K562 (cell line): ENCODE measurements around the gene POP5. TPM values are rescaled to one million over a fixed set of nuclear protein-coding genes. Genes with fewer than 3 reads are reported as not detected.

Experiments
- ARNT ChIP-seq, 2 experiments: fragments of 450-650 bp; IDR thresholded peaks; 2 replicates each; pipeline ENCODE4 v1.6.1; 2016; ENCODE audit warnings: mild to moderate bottlenecking in 1 of 2
- BCOR ChIP-seq: fragments of 450-650 bp; IDR thresholded peaks from 2 replicates; pipeline ENCODE4 v1.6.1; 2016
- BHLHE40 ChIP-seq: IDR thresholded peaks from 2 replicates; pipeline ENCODE4 v1.6.1; 2011; ENCODE audit warnings: low read length, improper control_type of control experiment
- CBX1 ChIP-seq: sonication (generic); IDR thresholded peaks from 2 replicates; pipeline ENCODE4 v1.6.1; 2016; ENCODE audit warnings: antibody characterized with exemption, low read depth, mild to moderate bottlenecking
- CC2D1A ChIP-seq: fragments of 450-650 bp; IDR thresholded peaks from 2 replicates; pipeline ENCODE4 v1.6.1; 2017; ENCODE audit warnings: mild to moderate bottlenecking
- KDM2B ChIP-seq: fragments of 250-450 bp; sonication (Bioruptor Pico); IDR thresholded peaks from 2 replicates; pipeline ENCODE4 v1.8.0; 2021; ENCODE audit warnings: mild to moderate bottlenecking, moderate library complexity
- KDM5B ChIP-seq: fragments of 200-600 bp; sonication (generic); IDR thresholded peaks from 2 replicates; pipeline ENCODE4 v1.6.1; 2012; ENCODE audit warnings: low read depth, mild to moderate bottlenecking, moderate library complexity, low read length, control low read depth, inconsistent platforms; ENCODE audit not compliant: insufficient replicate concordance
- KLF1 ChIP-seq: fragments of 450-650 bp; IDR thresholded peaks from 2 replicates; pipeline ENCODE4 v1.6.1; 2016; ENCODE audit warnings: missing genetic modification characterization, missing compliant biosample characterization
- NFXL1 ChIP-seq: fragments of 450-650 bp; formaldehyde crosslinking; IDR thresholded peaks from 2 replicates; pipeline ENCODE4 v1.4.0; 2021; ENCODE audit warnings: mild to moderate bottlenecking
- NR4A1 ChIP-seq, 2 experiments: fragments of 250-450 bp in 1 of 2; fragments of 450-650 bp in 1 of 2; sonication (Bioruptor Pico) in 1 of 2; IDR thresholded peaks; 2 replicates each; pipeline versions ENCODE4 v1.4.0 to v1.6.1; 2016 to 2020; ENCODE audit warnings: mild to moderate bottlenecking in 2 of 2, missing compliant biosample characterization in 1 of 2, missing genetic modification characterization in 1 of 2, moderate library complexity in 1 of 2
- PHF20 ChIP-seq: fragments of 450-650 bp; IDR thresholded peaks from 2 replicates; pipeline ENCODE4 v1.6.1; 2018; ENCODE audit not compliant: partially characterized antibody
- PTRF ChIP-seq: fragments of 450-650 bp; IDR thresholded peaks from 2 replicates; pipeline ENCODE4 v1.6.1; 2016; ENCODE audit warnings: mild to moderate bottlenecking, missing genetic modification characterization, missing compliant biosample characterization
- RAD21 ChIP-seq, 2 experiments: fragments of 250-450 bp in 1 of 2; fragments of 450-650 bp in 1 of 2; sonication (Bioruptor Pico) in 1 of 2; formaldehyde crosslinking in 1 of 2; IDR thresholded peaks in 1 of 2; conservative IDR thresholded peaks in 1 of 2; 2 replicates each; pipeline versions ENCODE4 v1.4.0 to v1.8.0; 2020 to 2022; ENCODE audit warnings: mild to moderate bottlenecking in 2 of 2, moderate library complexity in 1 of 2
- RAD51 ChIP-seq: fragments of 450-650 bp; IDR thresholded peaks from 2 replicates; pipeline ENCODE4 v1.7.1; 2016; ENCODE audit warnings: low read depth, mild to moderate bottlenecking, borderline replicate concordance
- RNF2 ChIP-seq: sonication (generic); IDR thresholded peaks from 2 replicates; pipeline ENCODE4 v1.6.1; 2016
- TBL1XR1 ChIP-seq, 2 experiments: IDR thresholded peaks; 2 replicates each; pipeline ENCODE4 v1.6.1; 2012; ENCODE audit warnings: improper control_type of control experiment in 2 of 2, low read length in 2 of 2, mild to moderate bottlenecking in 1 of 2
- YY1 ChIP-seq, 3 experiments: IDR thresholded peaks; 2 replicates each; pipeline ENCODE4 v1.6.1; 2011; ENCODE audit warnings: low read length in 2 of 3, mild to moderate bottlenecking in 2 of 3, moderate library complexity in 2 of 3, borderline replicate concordance in 1 of 3, control low read depth in 1 of 3, low read depth in 1 of 3; ENCODE audit not compliant: insufficient read depth in 3 of 3, insufficient replicate concordance in 2 of 3, control insufficient read depth in 1 of 3, insufficient read length in 1 of 3; ENCODE audit errors: extremely low read depth in 1 of 3
- ZBTB7A ChIP-seq: IDR thresholded peaks from 2 replicates; pipeline ENCODE4 v1.6.1; 2011; ENCODE audit warnings: low read depth, mild to moderate bottlenecking, low read length, moderate library complexity, borderline replicate concordance; ENCODE audit not compliant: control insufficient read depth
- ZC3H8 ChIP-seq: fragments of 450-650 bp; IDR thresholded peaks from 2 replicates; pipeline ENCODE4 v1.6.1; 2017
- ZFP36 ChIP-seq: fragments of 150-350 bp; IDR thresholded peaks from 2 replicates; pipeline ENCODE4 v1.6.1; 2018; ENCODE audit warnings: low read length, low read depth; ENCODE audit not compliant: partially characterized antibody
- ZNF217 ChIP-seq: sonication (generic); formaldehyde crosslinking; IDR thresholded peaks from 2 replicates; pipeline ENCODE4 v1.8.0; 2022; ENCODE audit warnings: mild to moderate bottlenecking, missing genetic modification reagents
- ZNF431 ChIP-seq: sonication (generic); formaldehyde crosslinking; IDR thresholded peaks from 2 replicates; pipeline ENCODE4 v1.8.0; 2022; ENCODE audit warnings: mild to moderate bottlenecking, missing genetic modification reagents
- ZNF57 ChIP-seq: fragments of 450-650 bp; formaldehyde crosslinking; IDR thresholded peaks from 2 replicates; pipeline ENCODE4 v1.4.0; 2020; ENCODE audit warnings: mild to moderate bottlenecking, moderate library complexity
- polyA plus RNA-seq, 8 experiments: library from polyadenylated mRNA; depleted of rRNA in 4 of 8; stranded (reverse) in 5 of 8; unstranded in 3 of 8; fragments of >200 nt; fragmentation: Nextera tagmentation in 2 of 8; fragmentation: Illumina TruSeq in 1 of 8; extraction: Ambion mirVana in 2 of 8; extraction: Trizol in 1 of 8; gene quantifications; 2 replicates each; pipeline versions ENCODE4 v1.2.1 to v1.2.3, GENCODE V29; 2011 to 2014; ENCODE audit warnings: inconsistent platforms in 1 of 8, missing spikeins in 1 of 8
- total RNA-seq, 7 experiments: library from RNA; depleted of rRNA in 6 of 7; stranded (reverse); fragments of >200 nt in 6 of 7; fragmentation: Illumina TruSeq in 2 of 7; extraction: Trizol in 2 of 7; gene quantifications; 2 replicates each; pipeline versions ENCODE4 v1.2.1 to v1.2.3, GENCODE V29; 2011 to 2021; ENCODE audit warnings: low replicate concordance in 1 of 7
- TF ChIP-seq, protein P1 (sequence below): fragments of 450-650 bp; IDR thresholded peaks from 2 replicates; pipeline ENCODE4 v1.6.1; 2017; ENCODE audit warnings: mild to moderate bottlenecking, moderate library complexity
- TF ChIP-seq, protein P2 (sequence below): sonication (generic); formaldehyde crosslinking; IDR thresholded peaks from 2 replicates; pipeline ENCODE4 v1.8.0; 2022; ENCODE audit warnings: missing genetic modification reagents, mild to moderate bottlenecking, moderate library complexity, borderline replicate concordance
- TF ChIP-seq, protein P3 (sequence below): sonication (generic); formaldehyde crosslinking; IDR thresholded peaks from 2 replicates; pipeline ENCODE4 v1.8.1; 2023; ENCODE audit warnings: mild to moderate bottlenecking, missing genetic modification reagents

POP5 gene
- total and polyA plus RNA-seq, 9 of the 15 experiments (the other 6 are each of a cell fraction or from before 2014, with no cell fraction given), result 57.5 to 253 (median 73.8) TPM

DNA sequence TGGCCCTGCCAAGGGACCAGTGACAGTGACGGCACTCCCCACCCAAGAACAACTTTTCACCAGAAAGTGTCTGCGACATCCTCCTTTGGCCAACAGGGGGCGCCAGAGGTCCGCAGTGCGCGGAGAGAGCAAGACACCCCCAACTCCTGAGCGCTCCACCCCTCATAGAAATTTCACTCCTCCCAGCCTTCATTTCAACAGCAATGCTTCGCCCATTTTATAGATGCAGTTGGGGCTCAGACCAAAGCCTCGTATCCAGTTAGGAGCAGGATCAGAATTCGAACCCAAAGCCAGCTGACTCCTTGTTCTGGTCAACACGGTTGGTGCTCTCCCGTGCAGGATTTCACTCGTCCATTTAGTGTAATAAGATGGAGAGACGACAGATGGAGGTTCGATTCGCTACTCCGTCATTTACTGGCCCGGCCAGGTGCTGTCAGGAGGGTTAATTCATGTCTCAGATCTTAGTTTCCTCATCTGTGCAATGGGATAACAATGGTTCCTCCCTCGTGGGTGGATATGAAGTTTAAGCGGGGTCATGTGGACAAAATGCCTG lies 2.4 kb upstream of the POP5 start (continued):
- TF ChIP-seq NFXL1 (CRISPR knock-in tag) (no peak), CC2D1A (no peak), NR4A1 (CRISPR knock-in tag; IDR thresholded peaks at IDR 0.05) (no peak), NR4A1 (tag; IDR thresholded peaks at IDR 0.05) (no peak), BCOR (peak; percentile 97), RAD21 (CRISPR knock-in tag; conservative IDR thresholded peaks at IDR 0.05 in 1 of 2, IDR thresholded peaks at IDR 0.05 in 1 of 2) (peak; percentile 76 to 86), RAD51 (no peak), PTRF (no peak), ARNT (IDR thresholded peaks at IDR 0.05) (no peak), ZFP36 (no peak), ZC3H8 (0 out of 2 replicates have a peak, but pooled peaks have one; percentile 45), ZNF57 (CRISPR knock-in tag) (no peak), RNF2 (no peak), YY1 (IDR thresholded peaks at IDR 0.05; ENCODE audit: borderline replicate concordance in 1 of 3, control insufficient read depth in 1 of 3, extremely low read depth in 1 of 3, insufficient read depth in 3 of 3, insufficient read length in 1 of 3, insufficient replicate concordance in 2 of 3, low read depth in 1 of 3, low read length in 2 of 3) (peak in 1 of 3 experiments; percentile 17), PHF20 (peak; percentile 28), KDM2B (CRISPR knock-in tag) (no peak), KLF1 (peak; percentile 58; the same call in 1 of the 2 replicates), ZBTB7A (peak; percentile 35; the same call in 1 of the 2 replicates), ZNF431 (CRISPR knock-in tag) (no peak), CBX1 (0 out of 2 replicates have a peak, but pooled peaks have one; percentile 33), ZNF217 (CRISPR knock-in tag) (no peak), KDM5B (no peak), TBL1XR1 (IDR thresholded peaks at IDR 0.05; ENCODE audit: low read length in 2 of 2) (no peak), BHLHE40 (no peak)
- TF ChIP-seq, protein P1, sequence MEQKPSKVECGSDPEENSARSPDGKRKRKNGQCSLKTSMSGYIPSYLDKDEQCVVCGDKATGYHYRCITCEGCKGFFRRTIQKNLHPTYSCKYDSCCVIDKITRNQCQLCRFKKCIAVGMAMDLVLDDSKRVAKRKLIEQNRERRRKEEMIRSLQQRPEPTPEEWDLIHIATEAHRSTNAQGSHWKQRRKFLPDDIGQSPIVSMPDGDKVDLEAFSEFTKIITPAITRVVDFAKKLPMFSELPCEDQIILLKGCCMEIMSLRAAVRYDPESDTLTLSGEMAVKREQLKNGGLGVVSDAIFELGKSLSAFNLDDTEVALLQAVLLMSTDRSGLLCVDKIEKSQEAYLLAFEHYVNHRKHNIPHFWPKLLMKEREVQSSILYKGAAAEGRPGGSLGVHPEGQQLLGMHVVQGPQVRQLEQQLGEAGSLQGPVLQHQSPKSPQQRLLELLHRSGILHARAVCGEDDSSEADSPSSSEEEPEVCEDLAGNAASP, result no peak
- TF ChIP-seq, protein P2, sequence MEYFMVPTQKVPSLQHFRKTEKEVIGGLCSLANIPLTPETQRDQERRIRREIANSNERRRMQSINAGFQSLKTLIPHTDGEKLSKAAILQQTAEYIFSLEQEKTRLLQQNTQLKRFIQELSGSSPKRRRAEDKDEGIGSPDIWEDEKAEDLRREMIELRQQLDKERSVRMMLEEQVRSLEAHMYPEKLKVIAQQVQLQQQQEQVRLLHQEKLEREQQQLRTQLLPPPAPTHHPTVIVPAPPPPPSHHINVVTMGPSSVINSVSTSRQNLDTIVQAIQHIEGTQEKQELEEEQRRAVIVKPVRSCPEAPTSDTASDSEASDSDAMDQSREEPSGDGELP, result peak; percentile 36; the same call in 1 of the 2 replicates
- TF ChIP-seq, protein P3, sequence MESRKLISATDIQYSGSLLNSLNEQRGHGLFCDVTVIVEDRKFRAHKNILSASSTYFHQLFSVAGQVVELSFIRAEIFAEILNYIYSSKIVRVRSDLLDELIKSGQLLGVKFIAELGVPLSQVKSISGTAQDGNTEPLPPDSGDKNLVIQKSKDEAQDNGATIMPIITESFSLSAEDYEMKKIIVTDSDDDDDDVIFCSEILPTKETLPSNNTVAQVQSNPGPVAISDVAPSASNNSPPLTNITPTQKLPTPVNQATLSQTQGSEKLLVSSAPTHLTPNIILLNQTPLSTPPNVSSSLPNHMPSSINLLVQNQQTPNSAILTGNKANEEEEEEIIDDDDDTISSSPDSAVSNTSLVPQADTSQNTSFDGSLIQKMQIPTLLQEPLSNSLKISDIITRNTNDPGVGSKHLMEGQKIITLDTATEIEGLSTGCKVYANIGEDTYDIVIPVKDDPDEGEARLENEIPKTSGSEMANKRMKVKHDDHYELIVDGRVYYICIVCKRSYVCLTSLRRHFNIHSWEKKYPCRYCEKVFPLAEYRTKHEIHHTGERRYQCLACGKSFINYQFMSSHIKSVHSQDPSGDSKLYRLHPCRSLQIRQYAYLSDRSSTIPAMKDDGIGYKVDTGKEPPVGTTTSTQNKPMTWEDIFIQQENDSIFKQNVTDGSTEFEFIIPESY, result no peak
